HG03521 (cell line): ENCODE data around the gene STK17B.

Experiments
- ATAC-seq: cut with Tn5 transposase; IDR thresholded peaks from one replicate; pipeline ENCODE4 v1.9.1; 2021; ENCODE audit warnings: mild to moderate bottlenecking, moderate library complexity; ENCODE audit not compliant: unreplicated experiment

STK17B gene

DNA sequence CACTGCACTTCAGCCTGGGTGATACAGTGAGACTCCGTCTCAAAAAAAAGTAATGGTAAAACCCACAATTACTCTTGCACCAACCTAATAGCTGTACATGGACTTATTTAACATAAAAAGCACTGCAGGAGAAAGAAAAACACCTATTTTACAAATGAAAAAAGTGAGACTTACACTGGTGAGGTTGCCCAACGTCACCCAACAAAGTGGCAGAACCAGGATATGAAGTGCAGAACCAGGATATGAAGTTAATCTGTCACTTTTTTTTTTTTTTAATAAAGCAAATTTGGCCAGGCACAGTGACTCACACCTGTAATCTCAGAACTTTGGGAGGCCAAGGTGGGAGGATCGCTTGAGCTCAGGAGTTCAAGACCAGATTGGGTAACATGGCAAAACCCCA, 13.5 kb upstream of the STK17B start:
- ATAC-seq = no peak

DNA sequence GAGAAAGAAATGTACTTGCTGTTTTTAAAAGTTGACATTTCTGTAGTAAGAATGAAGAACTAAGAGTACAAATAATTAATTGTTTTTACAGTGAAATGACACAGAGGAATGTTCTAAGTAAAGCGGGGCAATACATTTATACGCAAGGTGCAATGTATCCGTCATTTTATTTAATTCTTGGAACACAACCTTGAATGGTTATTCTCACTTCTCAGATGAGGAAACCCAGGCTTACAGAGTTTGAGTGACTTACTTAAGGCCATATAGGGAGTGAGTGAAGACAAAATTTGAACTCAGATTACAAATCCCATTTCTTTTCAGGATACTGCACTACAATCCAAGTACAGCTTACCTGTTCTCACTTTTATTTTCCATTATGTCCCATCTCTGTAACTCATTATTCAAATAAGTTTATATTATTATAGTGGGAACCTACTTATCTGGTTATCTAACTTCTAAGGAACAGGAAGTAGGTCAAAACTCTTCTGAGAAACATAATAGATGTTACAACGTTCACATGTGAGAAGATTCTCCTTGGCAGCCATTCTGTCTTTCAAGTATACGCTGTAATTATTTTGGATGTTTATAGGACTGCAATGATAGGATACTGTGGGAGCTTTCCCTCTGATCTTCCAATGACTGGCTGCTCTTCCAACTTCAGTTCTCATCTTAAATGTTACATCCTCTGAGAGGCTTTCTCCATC, 12.3 kb upstream of the STK17B start:
- no peak for ATAC-seq

DNA sequence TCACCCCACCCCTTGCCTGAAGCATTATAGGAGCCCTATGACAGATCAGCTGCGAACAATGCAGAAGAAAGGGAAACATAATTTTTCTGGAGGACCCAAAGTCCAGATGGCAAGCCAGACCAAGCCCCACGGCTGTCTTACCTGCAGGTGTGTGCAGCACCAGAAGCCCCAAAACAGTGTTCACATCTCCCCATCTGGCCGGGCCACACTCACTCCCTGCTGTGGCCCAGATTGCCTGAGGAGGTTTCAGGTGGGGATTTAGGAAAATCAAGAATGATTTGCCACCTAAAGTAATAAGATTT, 11.7 kb upstream of the STK17B start:
- peak; percentile 24 for ATAC-seq

- peak; percentile 76 for ATAC-seq
Measured at GRCh38 chr2:196182439-196183171, 11.2 kb upstream of the STK17B start.

GRCh38 chr2:196181484-196181883, 10.1 kb upstream of the STK17B start:
- ATAC-seq = no peak

DNA sequence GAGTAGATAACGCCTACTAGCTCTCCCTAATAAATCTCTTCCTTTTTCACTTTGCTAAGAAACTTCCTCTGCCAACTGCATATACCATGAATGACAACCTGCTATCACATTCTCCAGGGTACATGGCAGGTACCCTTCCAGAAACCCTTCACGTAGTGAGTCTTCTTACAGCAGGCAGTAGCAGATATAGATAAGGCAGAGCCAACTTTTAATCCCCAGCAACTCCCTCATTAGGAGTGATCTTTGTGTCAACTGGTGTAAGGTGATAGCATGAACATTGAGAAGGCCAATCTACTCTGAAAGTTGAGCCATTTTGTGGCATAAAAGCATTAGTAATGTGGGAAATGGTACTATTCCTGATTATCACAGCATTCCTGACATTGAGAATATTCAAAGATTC, 5.7 kb upstream of the STK17B start:
- ATAC-seq = no peak

GRCh38 chr2:196176142-196176738, 4.9 kb upstream of the STK17B start:
- ATAC-seq = peak; percentile 51

GRCh38 chr2:196174404-196174803, 3.0 kb upstream of the STK17B start:
- no peak for ATAC-seq

GRCh38 chr2:196173505-196173904, 2.1 kb upstream of the STK17B start:
- no peak for ATAC-seq

GRCh38 chr2:196172951-196173350, 1.6 kb upstream of the STK17B start:
- ATAC-seq = no peak

- no peak for ATAC-seq
Measured at GRCh38 chr2:196171946-196172345, 568 bp upstream of the STK17B start.

- peak; percentile 2 for ATAC-seq
Measured at GRCh38 chr2:196170606-196171247, 651 bp downstream of the STK17B start.

DNA sequence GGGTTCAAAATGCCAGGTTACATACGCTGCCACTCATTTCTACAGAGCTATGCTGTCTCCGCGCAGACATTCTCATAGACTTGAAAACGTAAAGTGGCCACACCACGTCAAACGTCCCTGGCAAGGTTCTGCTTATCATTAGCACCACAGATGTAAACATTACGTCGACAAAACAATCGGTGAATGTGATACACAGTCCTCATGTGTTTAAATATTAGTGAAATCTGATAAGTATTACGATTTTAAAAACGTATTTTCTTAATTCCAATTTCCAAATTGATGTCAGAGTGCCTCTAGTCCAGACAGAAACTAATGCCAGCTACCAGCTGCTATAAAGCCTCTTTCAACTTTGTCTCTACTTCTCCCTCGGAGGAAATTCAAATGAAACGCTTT, 1.2 kb downstream of the STK17B start:
- ATAC-seq = no peak

GRCh38 chr2:196169516-196169915, 1.9 kb downstream of the STK17B start:
- no peak for ATAC-seq

DNA sequence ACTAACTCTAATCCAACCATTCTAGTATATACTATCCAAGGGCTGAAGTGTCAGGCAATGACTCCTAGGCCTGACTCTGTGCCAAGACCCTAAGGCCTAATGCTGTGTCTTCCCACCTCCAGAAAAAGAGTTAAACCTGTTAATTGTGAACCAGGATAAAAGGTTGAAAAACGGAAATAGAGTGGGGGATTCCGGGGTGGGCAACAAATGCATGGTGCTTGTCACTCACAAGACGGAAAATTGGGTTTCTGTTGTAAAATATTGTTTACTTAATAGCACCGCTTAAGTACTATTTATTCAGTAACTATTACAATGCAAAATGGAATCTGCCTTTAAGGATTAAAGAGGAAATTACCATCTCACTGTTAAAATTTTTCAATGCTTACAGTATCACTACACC, 3.2 kb downstream of the STK17B start:
- no peak for ATAC-seq

DNA sequence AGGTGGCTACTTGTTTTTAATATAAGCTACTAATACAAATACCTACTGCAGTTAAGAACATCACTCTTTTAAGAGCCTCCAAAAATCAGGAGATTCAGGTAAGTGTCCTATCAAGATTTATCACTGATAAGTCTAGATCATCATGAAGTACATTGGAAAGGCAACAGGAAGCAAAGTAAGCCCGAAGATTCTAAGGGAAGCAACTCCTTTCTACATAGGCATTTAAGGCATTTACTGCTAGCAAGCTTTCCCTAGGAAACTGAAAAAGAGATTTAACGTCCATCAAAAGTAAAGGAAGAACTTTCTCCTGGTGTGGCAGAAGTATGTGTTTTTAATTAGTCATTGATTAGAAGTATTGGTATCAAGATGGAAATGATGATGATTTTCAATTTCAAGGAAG, 3.7 kb downstream of the STK17B start:
- no peak for ATAC-seq

- ATAC-seq = no peak
Measured at GRCh38 chr2:196166876-196167275, 4.5 kb downstream of the STK17B start.

GRCh38 chr2:196165016-196165415, 6.4 kb downstream of the STK17B start:
- no peak for ATAC-seq

DNA sequence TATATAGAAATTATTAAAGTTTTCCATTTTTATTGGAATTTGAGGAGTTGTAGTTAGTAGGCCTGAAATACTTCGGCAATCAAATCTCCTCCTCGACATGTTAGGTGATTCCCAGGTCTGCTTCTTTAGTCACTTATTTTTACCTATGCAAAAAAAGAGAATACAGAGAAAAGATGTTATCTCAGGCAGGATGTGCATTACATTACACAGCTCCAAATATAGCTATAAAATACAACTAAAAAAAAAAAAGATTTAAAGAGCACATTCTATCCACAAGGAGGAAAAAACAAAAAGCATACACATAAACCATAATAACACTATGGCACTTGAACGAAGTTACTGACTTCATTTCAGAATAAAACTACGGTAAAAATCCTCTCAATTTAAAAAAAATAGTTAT, 8.1 kb downstream of the STK17B start:
- ATAC-seq = no peak

DNA sequence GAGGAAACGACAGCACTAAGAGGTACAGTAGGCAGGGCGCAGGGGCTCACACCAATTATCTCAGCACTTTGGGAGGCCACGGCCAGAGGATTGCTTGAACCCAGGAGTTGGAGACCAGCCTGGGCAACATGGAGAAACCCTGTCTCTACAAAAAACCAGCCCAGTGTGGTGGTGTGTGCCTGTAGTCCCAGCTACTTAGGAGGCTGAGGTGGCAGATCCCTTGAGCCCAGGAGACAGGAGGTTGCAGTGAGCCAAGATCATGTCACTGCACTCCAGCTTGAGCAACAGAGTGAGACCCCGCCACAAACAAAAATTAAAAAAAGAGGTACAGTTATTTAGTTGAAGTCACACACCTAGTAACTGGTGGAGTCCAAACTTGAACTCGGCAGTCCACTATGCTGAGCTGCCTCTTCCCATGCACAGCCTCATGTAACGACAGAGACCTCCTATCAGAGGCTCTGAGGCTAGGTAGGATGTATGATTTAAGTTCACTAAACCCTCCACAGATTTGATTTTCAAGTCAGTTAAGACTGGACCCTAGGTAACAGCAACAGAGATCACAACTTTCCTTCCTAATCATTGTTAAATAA, 8.7 kb downstream of the STK17B start:
- no peak for ATAC-seq

GRCh38 chr2:196160946-196161345, 10.4 kb downstream of the STK17B start:
- no peak for ATAC-seq

GRCh38 chr2:196160101-196160500, 11.3 kb downstream of the STK17B start:
- ATAC-seq = peak; percentile 62
